Activated CD4-positive, alpha-beta memory T cell treated with anti-CD3 and anti-CD28 coated beads for 36 hours (primary cell): Measurements from ENCODE around the gene OTC. TPM values are rescaled to one million over a fixed set of nuclear protein-coding genes. Genes with fewer than 3 reads are reported as not detected.
A peak's percentile ranks its signal among the peaks of the same experiment; 100 is the strongest.

Experiments
- CTCF ChIA-PET: fragments of 350-600 bp; sonication (Branson Sonifier 250); formaldehyde crosslinking; loops from one replicate; lab custom pipeline; 2021; ENCODE audit warnings: antibody characterized with exemption, inconsistent platforms; lab: Charles Lee
- POLR2A ChIA-PET: fragments of 350-600 bp; sonication (Branson Sonifier 250); formaldehyde crosslinking; loops from one replicate; lab custom pipeline; 2021; ENCODE audit warnings: antibody characterized with exemption; lab: Charles Lee
- DNase-seq: peaks from one replicate; pipeline ENCODE4 v3.0.0-alpha.2; 2020
- H3K27ac Mint-ChIP-seq: one replicate; pipeline ENCODE4 v1.8.0; 2021; ENCODE audit warnings: mixed read lengths
- H3K27me3 Mint-ChIP-seq: one replicate; pipeline ENCODE4 v1.8.0; 2021; ENCODE audit warnings: mixed read lengths
- H3K36me3 Mint-ChIP-seq: one replicate; pipeline ENCODE4 v1.8.0; 2021; ENCODE audit warnings: mixed read lengths
- H3K4me1 Mint-ChIP-seq: one replicate; pipeline ENCODE4 v1.8.0; 2021; ENCODE audit warnings: low read depth, mixed read lengths
- H3K4me3 Mint-ChIP-seq: one replicate; pipeline ENCODE4 v1.8.0; 2021; ENCODE audit warnings: mild to moderate bottlenecking, mixed read lengths
- H3K9me3 Mint-ChIP-seq: one replicate; pipeline ENCODE4 v1.8.0; 2021; ENCODE audit warnings: mixed read lengths
- intact Hi-C: fragments of 100-400 bp; cut with micrococcal nuclease; formaldehyde crosslinking; loops from one replicate; pipeline ENCODE4 v1.15.1; 2023
- total RNA-seq, 2 experiments: library from RNA; stranded (reverse); gene quantifications; one replicate each; pipeline ENCODE4 v1.2.3, GENCODE V29; 2021

The OTC gene
- total RNA-seq, 2 experiments from 2014 or later, result not detected

GRCh38 chrX:38327775-38328081 lies 24.7 kb upstream of the OTC start:
- Mint-ChIP-seq H3K9me3 (no peaks in the 10 kb centered on the region), H3K4me3 (peak overlapping the region; percentile 87), H3K4me1 (peaks cover 13% of the 10 kb centered on the region), H3K27ac (peak overlapping the region; percentile 85), H3K36me3 (no peaks in the 10 kb centered on the region), H3K27me3 (no peaks in the 10 kb centered on the region)
- ChIA-PET POLR2A (no interaction called here), CTCF (interaction anchor here (1.0 to 2.0 kb wide), 5 partner anchors 16 to 582 kb away, joined by 3 to 7 read pairs (median 4); partner anchors contain the start of gene SRPX)
- intact Hi-C loops, result loop anchor here (1.0 to 10.0 kb wide), 3 partner anchors 133 to 583 kb away; no protein-coding TSS in a partner anchor
- no peak for DNase-seq

GRCh38 chrX:38332505-38332904 lies 19.9 kb upstream of the OTC start:
- intact Hi-C loops, result no loop called here
- POLR2A ChIA-PET, result no interaction called here

GRCh38 chrX:38335382-38335781 lies 17.0 kb upstream of the OTC start:
- Mint-ChIP-seq H3K36me3 (no peaks in the 10 kb centered on the region), H3K4me1 (no peaks in the 10 kb centered on the region), H3K27ac (no peak overlapping the region), H3K9me3 (no peaks in the 10 kb centered on the region), H3K4me3 (no peak overlapping the region), H3K27me3 (peaks cover 1% of the 10 kb centered on the region)
- ChIA-PET POLR2A (no interaction called here), CTCF (no interaction called here)
- intact Hi-C loops, result no loop called here
- DNase-seq, result no peak

More at GRCh38 chrX:38332505-38332904, 19.9 kb upstream of the OTC start:
- Mint-ChIP-seq H3K9me3 (no peaks in the 10 kb centered on the region), H3K27ac (no peak overlapping the region), H3K4me3 (no peak overlapping the region), H3K36me3 (no peaks in the 10 kb centered on the region), H3K27me3 (peaks cover 1% of the 10 kb centered on the region), H3K4me1 (peaks cover 5% of the 10 kb centered on the region)
- CTCF ChIA-PET, result interaction anchor here (1.0 kb wide), 1 partner anchor 166 kb away, joined by 3 read pairs; no protein-coding TSS in a partner anchor
- no peak for DNase-seq

- Mint-ChIP-seq H3K27ac (no peak overlapping the region), H3K9me3 (no peaks in the 10 kb centered on the region), H3K36me3 (no peaks in the 10 kb centered on the region), H3K4me3 (no peak overlapping the region), H3K4me1 (no peaks in the 10 kb centered on the region), H3K27me3 (peaks cover 1% of the 10 kb centered on the region)
- POLR2A ChIA-PET, result no interaction called here
- no peak for DNase-seq
- CTCF ChIA-PET, result no interaction called here
- intact Hi-C loops, result no loop called here
Observed at GRCh38 chrX:38336538-38337240, 15.7 kb upstream of the OTC start.

GRCh38 chrX:38341442-38341841 lies 11.0 kb upstream of the OTC start:
- Mint-ChIP-seq H3K9me3 (no peaks in the 10 kb centered on the region), H3K4me3 (no peak overlapping the region), H3K36me3 (no peaks in the 10 kb centered on the region), H3K27ac (no peak overlapping the region), H3K27me3 (peaks cover 4% of the 10 kb centered on the region), H3K4me1 (no peaks in the 10 kb centered on the region)
- ChIA-PET CTCF (no interaction called here), POLR2A (no interaction called here)
- intact Hi-C loops, result no loop called here
- DNase-seq, result no peak

GRCh38 chrX:38342853-38343778 lies 9.3 kb upstream of the OTC start:
- intact Hi-C loops, result no loop called here
- no peaks in the 10 kb centered on the region for H3K9me3 Mint-ChIP-seq
- DNase-seq, result no peak
- H3K27me3 Mint-ChIP-seq, result peaks cover 6% of the 10 kb centered on the region
- no peaks in the 10 kb centered on the region for H3K36me3 Mint-ChIP-seq
- H3K4me1 Mint-ChIP-seq, result no peaks in the 10 kb centered on the region
- CTCF ChIA-PET, result interaction anchor here (1.3 kb wide), 1 partner anchor 15 kb away, joined by 4 read pairs; the partner anchor contains the start of gene RPGR
- H3K4me3 Mint-ChIP-seq, result no peak overlapping the region
- H3K27ac Mint-ChIP-seq, result no peak overlapping the region
- POLR2A ChIA-PET, result no interaction called here

- Mint-ChIP-seq H3K27ac (no peak overlapping the region), H3K27me3 (peaks cover 12% of the 10 kb centered on the region), H3K4me3 (no peak overlapping the region), H3K36me3 (no peaks in the 10 kb centered on the region), H3K4me1 (no peaks in the 10 kb centered on the region), H3K9me3 (no peaks in the 10 kb centered on the region)
- CTCF ChIA-PET, result no interaction called here
- no peak for DNase-seq
- POLR2A ChIA-PET, result no interaction called here
- intact Hi-C loops, result no loop called here
Observed at GRCh38 chrX:38346150-38346549, 6.3 kb upstream of the OTC start.

- H3K27ac Mint-ChIP-seq, result no peak overlapping the region
- intact Hi-C loops, result no loop called here
- CTCF ChIA-PET, result interaction anchor here (1.2 kb wide), 1 partner anchor 20 kb away, joined by 4 read pairs; the partner anchor contains the start of gene RPGR
- POLR2A ChIA-PET, result no interaction called here
- no peaks in the 10 kb centered on the region for H3K36me3 Mint-ChIP-seq
- DNase-seq, result no peak
- no peaks in the 10 kb centered on the region for H3K4me1 Mint-ChIP-seq
- no peaks in the 10 kb centered on the region for H3K9me3 Mint-ChIP-seq
- H3K27me3 Mint-ChIP-seq, result peaks cover 12% of the 10 kb centered on the region
- H3K4me3 Mint-ChIP-seq, result no peak overlapping the region
Observed at GRCh38 chrX:38347136-38347535, 5.3 kb upstream of the OTC start.

- H3K36me3 Mint-ChIP-seq, result no peaks in the 10 kb centered on the region
Observed at GRCh38 chrX:38351346-38351745, 1.1 kb upstream of the OTC start.

GRCh38 chrX:38356401-38356800 lies 4.0 kb downstream of the OTC start:
- DNase-seq, result no peak
- no peak overlapping the region for H3K27ac Mint-ChIP-seq

More at GRCh38 chrX:38351346-38351745, 1.1 kb upstream of the OTC start:
- ChIA-PET POLR2A (no interaction called here), CTCF (no interaction called here)
- H3K9me3 Mint-ChIP-seq, result no peaks in the 10 kb centered on the region
- no peaks in the 10 kb centered on the region for H3K4me1 Mint-ChIP-seq
- DNase-seq, result no peak
- peaks cover 8% of the 10 kb centered on the region for H3K27me3 Mint-ChIP-seq
- H3K27ac Mint-ChIP-seq, result no peak overlapping the region
- no peak overlapping the region for H3K4me3 Mint-ChIP-seq
- intact Hi-C loops, result no loop called here

GRCh38 chrX:38357747-38358673 lies 5.6 kb downstream of the OTC start:
- DNase-seq, result no peak
- Mint-ChIP-seq H3K4me1 (no peaks in the 10 kb centered on the region), H3K27me3 (no peaks in the 10 kb centered on the region), H3K9me3 (no peaks in the 10 kb centered on the region), H3K27ac (no peak overlapping the region), H3K4me3 (no peak overlapping the region), H3K36me3 (no peaks in the 10 kb centered on the region)
- intact Hi-C loops, result no loop called here
- ChIA-PET POLR2A (no interaction called here), CTCF (interaction anchor here (0.6 kb wide), 1 partner anchor 1275 kb away, joined by 3 read pairs; no protein-coding TSS in a partner anchor)

More at GRCh38 chrX:38356401-38356800, 4.0 kb downstream of the OTC start:
- no peaks in the 10 kb centered on the region for H3K9me3 Mint-ChIP-seq
- ChIA-PET CTCF (no interaction called here), POLR2A (no interaction called here)
- intact Hi-C loops, result no loop called here
- H3K27me3 Mint-ChIP-seq, result no peaks in the 10 kb centered on the region
- no peaks in the 10 kb centered on the region for H3K36me3 Mint-ChIP-seq
- H3K4me1 Mint-ChIP-seq, result no peaks in the 10 kb centered on the region
- H3K4me3 Mint-ChIP-seq, result no peak overlapping the region
